Measurements from ENCODE around the gene SRSF5.
A peak's percentile ranks its signal among the peaks of the same experiment; 100 is the strongest.
"Not testable (repeated sequence)": the region's sequence is repeated elsewhere in the genome, so short reads cannot be mapped to it uniquely, and the experiment has no call there.

Gene SRSF5

DNA sequence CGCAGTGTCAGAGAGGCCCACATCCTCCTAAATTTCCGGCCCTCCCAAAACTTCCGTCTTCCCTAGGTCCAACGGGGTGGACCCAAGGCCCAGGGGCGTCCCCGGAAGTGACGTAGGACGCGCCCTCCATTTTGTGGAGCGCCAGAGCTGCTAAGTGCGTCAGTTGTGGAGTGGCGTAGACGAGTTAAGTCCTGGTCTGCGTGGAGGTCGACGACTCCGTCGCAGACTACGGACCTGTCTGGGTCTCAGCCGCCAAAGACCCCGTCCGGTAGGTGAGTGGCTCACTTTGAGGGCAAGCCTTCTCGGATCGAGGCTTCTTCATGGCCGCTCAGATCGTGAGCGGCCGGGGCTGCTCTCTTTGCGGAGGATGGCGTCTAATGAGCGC, at the start of gene SRSF5:
SRSF5 (plus strand) TSS at position 159 of the 385 bp plus-strand sequence. CDS start 1,015 bp downstream, outside the sequence.
- peak; percentile 98 for DNase-seq (ENCODE audit: low read depth, low spot score)

DNA sequence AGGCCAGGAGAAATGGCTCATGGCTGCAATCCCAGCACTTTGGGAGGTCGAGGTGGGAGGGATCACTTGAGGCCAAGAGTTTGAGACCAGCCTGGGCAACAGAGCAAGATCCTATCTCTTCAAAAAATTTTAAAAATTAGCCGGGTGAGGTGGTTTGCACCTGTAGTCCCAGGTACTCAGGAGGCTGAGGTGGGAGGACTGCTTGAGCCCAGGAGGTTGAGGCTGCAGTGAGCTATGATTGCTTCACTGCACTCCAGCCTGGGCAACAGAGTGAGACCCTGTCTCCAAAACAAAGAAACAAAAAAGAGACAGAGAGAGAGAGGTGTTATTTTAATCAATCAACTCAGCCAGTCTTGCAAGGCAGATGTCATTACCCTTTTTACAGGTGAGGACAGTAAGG, 48.3 kb upstream of the SRSF5 start:
- DNase-seq (ENCODE audit: low read depth, low spot score), result not testable (repeated sequence)

DNA sequence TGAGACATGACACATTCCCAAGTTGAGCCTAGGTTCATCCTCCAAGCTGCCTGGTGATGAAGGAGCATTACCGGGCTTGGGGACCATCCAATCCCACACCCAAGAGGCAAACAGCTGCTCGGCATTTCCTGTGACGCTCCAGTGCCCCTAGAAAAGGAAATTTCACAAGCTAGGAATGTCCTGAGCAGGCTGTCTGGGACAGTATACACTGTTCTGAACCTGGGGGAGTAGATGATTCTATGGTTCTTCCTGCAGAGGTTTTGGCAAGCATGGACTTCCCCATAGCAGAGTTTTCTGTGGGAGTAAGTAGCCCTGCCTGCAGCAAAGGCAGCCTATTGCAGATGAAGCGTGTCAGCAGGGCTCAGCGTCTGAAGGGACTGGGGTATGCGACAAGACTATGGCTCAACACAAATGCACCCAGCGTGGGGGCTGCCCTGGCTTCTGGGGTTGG, 47.4 kb upstream of the SRSF5 start:
- DNase-seq (ENCODE audit: low read depth, low spot score), result no peak

DNA sequence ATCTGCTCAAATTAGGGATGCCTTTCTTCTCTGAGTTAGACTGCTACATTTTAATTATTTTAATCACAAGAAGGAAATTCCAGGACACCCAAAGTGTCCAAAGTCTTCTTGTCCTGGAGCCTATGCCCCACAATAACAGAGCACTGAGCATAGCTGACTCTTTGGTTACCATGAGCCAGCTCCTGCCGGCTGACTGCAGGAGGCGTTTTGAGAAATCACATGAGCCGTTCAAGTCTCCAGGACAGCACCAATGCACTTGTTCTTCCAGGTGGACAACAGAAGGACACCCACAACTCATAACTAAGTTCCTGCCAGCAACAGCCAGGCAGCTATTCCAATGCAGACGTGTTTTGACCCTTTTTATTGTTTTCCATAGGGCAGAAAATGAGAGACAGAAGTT, 46.0 kb upstream of the SRSF5 start:
- no peak for DNase-seq (ENCODE audit: low read depth, low spot score)

DNA sequence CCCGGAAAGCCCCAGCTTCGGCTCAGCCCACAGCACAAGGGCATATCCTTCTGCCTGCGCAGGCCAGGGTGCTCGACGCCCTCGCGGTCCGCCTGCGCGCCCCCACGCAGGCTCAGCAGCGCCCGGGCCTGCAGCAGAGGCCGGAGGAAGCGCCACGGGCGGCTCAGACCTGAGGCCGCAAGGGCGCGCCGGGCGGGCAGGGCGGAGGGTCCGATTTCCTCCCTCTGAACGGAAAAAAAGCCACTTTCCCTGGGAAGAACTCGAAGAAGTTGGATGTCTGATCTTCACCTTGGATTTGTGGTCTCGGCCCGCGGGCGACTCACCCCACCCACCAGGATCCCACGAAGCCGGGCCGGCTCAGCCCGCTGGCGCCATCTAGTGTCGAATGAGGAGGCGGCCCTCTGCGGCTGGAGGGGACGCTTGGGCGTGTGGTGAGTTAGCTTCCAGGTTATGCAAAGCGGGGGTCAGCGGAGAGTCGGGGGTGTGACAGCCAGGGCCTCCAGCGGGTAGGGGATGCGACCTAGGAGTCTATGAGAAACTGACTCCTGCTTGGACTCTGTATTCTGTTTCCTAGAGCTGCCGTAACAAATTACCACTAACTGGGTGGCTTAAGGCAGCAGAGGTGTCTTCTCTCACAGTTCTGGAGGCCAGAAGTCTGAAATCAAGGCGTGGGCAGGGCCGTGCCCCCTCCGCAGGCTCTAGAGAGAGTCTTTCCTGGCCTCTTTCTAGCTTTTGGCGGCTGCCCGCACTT, 40.0 kb upstream of the SRSF5 start:
- peak; percentile 86 for DNase-seq (ENCODE audit: low read depth, low spot score)

DNA sequence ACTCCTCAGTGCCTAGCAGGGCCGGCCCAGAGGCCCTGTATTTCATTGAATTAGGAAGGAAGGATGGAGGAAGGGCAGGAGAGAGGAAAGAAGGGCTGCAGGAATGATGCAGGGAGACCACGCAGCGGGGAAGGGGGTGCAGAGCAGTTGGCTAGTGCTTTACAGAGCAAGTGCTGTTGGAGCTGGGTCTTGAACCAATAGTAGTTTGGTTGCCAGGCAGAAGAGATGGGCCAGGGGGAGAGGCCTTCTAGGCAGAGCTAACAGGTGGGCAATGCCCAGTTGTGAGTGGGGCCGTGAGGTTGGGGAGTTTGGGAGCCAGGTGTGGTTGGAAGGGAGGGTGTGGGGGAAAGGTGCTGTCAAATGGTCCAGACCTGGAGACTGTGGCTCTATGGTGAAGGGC, 39.1 kb upstream of the SRSF5 start:
- DNase-seq (ENCODE audit: low read depth, low spot score), result no peak

DNA sequence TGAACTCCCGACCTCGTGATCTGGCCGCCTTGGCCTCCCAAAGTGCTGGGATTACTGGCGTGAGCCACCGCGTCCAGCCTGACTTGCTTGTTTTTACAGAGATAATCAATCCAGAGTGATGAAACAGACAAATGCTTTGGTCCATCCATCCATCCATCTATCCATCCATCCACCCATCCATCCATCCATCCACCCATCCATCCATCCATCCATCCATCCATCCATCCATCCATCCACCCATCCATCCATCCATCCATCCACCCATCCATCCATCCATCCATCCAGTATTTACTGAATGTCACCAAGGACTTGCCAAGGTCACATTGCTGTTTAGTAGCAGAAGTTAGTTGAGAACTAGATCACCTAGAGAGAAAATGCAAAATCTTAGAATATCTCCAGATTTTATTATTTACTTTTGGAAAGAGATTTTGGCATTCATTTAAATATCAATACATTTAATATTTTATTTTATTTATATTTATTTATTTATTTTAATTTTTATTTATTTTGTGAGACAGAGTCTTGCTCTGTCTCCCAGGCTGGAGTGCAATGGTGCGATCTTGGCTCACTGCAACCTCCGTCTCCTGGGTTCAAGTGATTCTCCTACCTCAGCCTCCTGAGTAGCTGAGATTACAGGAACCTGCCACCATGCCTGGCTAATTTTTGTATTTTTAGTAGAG, 34.9 kb upstream of the SRSF5 start:
- DNase-seq (ENCODE audit: low read depth, low spot score), result not testable (repeated sequence)

DNA sequence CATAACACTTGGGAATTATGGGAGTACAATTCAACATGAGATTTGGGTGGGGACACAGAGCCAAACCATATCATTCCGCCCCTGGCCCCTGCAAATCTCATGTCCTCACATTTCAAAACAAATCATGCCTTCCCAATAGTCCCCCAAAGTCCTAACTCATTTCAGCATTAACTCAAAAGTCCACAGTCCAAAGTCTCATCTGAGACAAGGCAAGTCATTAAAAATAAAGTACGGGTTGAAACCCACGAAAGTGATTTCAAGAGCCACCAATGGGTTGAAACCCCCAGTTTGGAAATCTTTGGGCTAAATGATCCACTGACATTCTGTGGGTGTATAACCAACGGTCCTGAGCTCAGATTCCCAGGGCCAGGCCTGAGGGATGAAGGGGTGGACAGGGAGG, 30.5 kb upstream of the SRSF5 start:
- not testable (repeated sequence) for DNase-seq (ENCODE audit: low read depth, low spot score)

DNA sequence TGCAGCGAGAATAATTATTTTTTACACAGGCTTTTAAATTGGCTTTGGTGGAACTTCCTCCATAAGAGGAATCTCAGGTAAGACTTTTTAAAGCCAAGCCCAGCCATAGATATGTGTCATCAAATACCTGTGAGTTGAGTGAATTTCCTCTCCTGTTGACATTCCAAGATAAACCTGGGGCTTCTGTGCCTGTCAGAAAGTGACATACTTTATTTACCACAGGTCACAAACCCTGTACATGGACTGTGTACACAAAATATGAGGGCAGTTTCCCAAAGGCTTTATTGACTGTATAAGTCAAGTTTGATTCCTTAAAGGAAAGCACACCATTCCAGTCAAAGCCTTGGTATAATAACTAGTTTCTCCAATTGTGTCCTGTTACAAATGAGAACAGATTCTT, 25.9 kb upstream of the SRSF5 start:
- no peak for DNase-seq (ENCODE audit: low read depth, low spot score)

DNA sequence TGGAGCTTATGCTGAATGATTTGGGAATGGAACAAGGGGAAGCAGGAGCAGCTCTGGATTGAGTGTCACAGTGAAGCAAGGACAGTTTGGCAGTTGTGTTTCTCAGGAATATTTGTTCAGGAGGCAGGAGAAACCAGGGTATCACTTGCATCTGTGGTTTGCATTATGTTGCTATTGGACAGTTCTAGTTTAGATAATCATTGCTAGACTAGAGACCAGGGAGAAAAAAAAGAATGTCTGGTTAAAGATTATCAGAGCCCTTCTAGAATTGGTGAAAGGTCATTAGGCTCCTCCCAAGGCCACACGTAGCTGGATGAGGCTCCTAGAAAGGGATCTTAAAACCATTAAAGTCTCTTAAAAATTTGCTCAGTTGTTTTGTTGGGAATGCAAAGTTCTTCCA, 17.0 kb upstream of the SRSF5 start:
- no peak for DNase-seq (ENCODE audit: low read depth, low spot score)

DNA sequence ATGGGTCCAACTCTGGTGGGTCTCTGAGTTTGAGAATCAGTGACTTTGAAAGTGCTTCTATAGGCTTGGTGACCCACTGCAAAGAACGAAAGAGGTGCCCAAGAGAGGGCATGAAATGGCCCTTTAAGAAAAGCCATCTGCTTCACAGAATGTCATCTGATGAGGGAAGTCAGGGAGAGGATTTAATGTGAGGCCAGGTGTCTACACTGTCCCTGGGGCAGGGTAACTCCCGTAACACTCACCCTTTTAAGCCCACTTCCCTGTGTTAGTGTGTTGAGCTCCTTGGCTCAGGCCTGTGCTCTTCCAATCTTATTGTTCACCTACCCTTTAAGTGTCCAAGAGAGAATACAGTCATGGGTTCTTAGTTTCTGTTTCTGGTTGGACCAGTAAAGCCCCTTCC, 16.4 kb upstream of the SRSF5 start:
- no peak for DNase-seq (ENCODE audit: low read depth, low spot score)

DNA sequence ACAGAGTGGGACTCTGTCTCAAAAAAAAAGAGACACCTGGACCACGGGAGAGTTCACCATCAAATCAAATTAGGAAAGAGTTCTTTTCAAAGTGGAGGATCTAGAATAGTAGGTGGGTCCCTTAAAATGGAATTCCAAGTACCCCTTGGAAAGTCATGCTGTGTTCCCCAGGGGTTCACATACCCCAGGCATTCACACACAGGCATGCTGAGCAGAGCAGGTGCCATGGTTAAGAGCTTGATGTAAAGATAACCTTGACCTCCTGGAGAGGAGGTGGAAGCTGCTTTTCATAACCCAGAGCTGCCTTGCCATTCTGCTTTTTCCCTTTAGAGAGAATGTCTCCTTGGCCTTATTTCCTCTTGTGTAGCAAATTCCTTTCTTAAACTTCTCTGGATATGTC, 14.2 kb upstream of the SRSF5 start:
- DNase-seq (ENCODE audit: low read depth, low spot score), result no peak

DNA sequence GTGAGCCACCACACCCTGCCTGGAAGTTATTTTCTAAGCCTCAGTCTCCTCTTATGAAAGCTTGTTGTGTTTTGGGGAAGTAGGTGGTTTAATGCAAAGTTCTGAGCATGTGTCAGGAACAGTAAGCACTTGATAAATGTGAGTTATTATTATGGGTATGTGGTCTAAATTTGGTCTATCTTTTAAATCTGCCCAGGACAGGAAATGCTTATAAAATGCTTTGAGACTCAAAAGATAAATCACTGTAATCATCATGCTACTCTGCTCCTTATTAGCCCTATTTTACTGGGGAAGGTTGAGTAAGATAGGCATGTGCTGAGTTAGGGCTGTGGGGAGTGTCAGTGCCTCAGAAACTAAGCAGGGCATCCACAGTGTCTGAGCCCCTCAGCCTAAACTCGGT, 13.1 kb upstream of the SRSF5 start:
- no peak for DNase-seq (ENCODE audit: low read depth, low spot score)

DNA sequence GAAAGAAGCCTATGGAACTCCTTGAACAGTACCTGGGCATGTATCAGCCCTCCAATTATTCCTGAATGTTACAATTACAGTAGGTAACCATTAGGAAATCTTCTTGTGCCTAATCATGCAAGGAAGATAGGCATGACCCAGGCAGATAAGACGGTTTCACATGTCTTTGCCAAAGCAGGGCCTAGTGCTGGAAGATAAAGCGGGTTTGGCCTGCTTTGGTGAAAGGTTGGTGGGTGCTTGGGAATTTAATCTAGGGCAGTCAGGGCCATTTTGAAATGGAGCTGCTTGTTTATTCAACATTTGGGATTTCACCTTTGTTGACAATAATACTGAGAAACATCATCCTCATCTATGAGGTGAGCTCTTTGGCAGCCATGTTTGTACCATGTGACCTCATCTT, 12.5 kb upstream of the SRSF5 start:
- no peak for DNase-seq (ENCODE audit: low read depth, low spot score)

DNA sequence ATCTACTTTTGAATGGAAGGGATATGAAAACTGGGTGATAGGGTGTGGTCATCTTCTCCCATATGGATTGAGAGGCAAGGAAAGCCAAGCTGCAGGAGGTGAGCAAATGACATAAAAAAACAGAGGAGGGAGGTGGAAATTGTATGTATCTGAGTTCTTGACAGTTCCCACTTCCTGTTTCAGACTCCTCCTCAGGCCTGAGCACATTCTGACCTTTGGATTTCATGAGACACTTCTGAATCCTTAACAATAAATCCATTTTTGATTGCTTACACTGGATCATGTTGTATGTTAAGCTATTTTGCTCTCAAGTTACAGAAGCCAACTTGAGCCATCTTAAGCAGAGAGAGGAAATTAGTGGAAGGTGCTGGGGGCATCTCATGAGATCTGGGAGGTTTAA, 11.6 kb upstream of the SRSF5 start:
- no peak for DNase-seq (ENCODE audit: low read depth, low spot score)

DNA sequence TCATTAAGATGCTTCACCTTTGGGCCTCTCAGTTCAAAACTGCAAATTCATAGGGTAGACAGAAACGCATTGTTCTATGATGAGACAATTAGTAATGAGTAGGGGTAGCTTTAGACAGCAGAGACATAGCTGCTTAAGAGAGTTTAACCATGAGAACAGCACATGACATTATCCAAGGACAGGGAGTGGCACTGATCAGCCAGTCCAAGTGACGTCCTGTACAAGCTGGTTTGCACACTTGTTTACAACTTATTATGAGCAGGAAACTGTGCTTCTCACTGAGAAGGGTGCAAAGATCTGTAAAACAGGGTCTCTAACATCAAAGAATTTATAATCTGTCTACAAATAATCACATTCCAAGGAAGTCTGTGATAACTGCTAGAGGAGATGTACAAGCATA, 11.2 kb upstream of the SRSF5 start:
- DNase-seq (ENCODE audit: low read depth, low spot score), result no peak

DNA sequence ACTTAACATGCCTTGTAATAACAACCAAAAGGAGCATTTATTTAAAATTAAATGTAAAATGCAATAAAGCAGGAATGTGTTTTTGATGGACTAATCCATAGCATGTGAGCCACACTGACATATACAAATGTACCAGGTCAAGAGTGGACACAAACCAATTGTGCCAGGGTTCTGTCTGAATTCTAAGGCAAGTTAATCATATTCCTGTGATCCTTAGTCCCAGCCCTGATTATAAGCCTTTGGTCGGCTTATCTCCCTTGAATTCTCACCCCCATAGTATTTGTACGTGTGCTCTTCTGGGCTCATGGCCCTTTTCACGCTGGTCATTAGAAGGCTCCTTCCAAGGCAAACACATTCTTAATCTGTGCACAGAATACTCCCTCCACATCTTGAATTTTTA, 10.6 kb upstream of the SRSF5 start:
- no peak for DNase-seq (ENCODE audit: low read depth, low spot score)

DNA sequence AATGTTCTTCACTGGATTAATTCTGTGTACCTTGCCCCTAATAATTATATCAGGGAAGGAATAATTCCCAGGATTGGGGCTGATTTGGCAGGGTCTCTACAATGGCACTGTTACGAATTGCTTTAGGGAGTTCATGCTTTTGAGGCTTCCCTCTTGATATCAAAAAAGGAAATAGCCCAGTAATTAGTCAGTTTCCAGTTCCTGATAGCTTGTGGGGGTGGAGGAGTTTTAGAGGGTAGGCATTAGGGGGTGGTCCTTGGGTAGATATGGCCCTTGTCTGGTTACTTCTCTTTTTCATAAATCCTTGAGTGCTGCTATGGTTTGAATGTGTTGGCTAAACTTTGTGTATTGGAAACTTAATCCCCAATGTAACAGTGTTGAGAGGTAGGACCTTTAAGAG, 6.1 kb upstream of the SRSF5 start:
- no peak for DNase-seq (ENCODE audit: low read depth, low spot score)

DNA sequence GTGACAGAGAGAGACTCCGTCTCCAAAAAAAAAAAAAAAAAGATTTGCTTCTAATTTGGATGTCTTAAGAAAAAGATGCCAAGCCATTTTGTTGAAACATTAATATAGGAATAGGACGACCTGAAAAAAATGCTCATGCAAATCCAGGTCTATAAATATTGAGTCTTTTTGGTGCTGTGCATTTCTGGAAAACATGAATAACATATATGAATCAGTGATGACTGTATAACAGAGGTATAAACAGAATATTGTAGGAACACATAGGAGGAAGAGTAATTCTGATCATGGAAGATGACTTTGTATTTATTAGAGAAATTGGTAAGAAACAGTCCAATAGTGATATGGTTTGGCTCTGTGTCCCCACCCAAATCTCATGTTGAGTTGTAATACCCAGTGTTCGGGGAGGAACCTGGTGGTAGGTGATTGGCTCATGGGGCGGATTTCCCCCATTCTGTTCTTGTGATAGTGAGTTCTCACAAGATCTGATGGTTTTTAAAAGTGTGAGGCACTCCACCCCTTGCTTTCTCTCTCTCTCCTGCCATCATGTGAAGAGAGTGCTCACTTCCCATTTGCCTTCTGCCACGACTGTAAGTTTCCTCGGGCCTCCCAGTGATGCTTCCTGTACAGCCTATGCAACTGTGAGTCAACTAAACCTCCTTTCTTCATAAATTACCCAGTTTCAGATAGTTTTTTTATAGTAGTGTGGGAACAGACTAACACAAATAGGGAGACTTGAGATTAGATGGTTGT, 3.0 kb upstream of the SRSF5 start:
- no peak for DNase-seq (ENCODE audit: low read depth, low spot score)

DNA sequence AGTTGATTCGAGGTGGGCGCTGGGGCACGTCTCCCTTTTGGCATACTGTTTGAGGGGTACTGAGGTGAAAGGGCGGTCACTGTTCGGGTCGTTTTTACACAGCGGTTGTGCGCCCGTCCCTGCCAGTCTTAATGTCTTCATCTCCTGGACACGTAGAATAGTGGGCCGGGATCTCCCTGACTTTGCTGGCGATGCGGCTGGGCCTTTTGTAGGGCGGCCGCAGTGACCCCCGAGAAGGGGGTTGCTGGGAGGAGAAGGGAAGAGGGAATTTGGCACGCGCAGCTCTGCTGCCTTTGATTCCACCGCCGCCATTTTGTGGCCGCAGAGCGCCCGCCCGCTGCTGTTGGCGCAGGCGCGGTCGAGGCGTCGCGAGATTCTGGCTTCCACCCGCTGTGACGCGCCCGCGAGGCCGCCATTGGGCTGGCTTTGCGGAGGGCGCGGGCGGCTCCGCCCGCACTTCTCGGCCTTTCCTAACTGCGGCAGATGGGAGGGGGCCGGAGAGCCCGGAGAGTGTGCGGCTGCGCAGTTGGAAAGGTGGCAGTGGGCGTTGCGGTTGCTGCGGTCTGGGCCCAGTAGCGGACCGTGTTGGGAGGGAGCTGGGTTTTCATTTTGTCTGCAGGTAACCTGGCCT, 542 bp downstream of the SRSF5 start:
- DNase-seq (ENCODE audit: low read depth, low spot score), result peak; percentile 97

DNA sequence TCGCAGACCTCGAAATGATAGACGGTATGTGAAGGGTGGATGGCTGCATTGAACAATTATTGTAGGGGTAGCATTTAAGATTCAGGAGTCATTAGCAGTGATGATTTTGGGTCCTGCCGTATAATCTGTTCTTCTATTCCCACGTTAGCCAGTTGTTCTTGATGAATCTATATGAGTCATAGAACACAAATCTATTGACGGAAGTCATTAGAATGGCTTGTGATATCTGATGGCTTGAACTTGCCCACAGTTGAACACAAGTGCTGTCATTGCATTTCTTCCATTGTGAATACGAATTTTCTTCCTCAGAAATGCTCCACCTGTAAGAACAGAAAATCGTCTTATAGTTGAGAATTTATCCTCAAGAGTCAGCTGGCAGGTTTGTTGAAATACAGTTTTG, 1.9 kb downstream of the SRSF5 start:
- no peak for DNase-seq (ENCODE audit: low read depth, low spot score)

DNA sequence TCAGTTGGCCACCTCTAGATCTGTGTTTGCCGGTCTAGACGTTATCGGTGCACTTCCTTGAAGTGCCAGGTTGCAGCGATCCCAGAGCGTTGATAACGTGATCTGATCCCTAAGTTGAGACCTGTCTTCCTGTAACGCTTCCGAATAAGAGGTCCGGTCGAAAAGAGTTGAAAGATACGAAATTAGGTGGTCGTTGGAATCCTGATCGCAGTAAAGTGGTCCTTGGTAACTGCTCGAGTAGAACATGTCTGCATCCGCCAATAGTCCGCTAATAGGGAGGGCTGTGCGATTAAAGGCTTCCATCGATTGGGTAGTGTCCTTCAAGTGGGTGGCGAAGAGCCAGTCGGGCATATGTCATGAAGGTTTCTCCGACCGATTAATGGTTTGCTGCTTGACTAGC, 2.7 kb downstream of the SRSF5 start:
- no peak for DNase-seq (ENCODE audit: low read depth, low spot score)

All from ELF-1 (cell line).